Gastrocnemius medialis (tissue), 4 donors: ENCODE results near the gene SMAD1.

Source experiments
- POLR2A ChIP-seq, 2 donors: fragments of 450-650 bp; IDR thresholded peaks; one replicate each; pipeline ENCODE4 v1.6.1; 2017; ENCODE audit warnings: antibody characterized with exemption in 2 of 2, mild to moderate bottlenecking in 2 of 2, moderate library complexity in 2 of 2
- TF ChIP-seq, protein P1 (sequence below), 5 experiments: fragments of 450-650 bp in 3 of 5; fragments of 200-600 bp in 2 of 5; sonication (generic) in 2 of 5; IDR thresholded peaks in 4 of 5; conservative IDR thresholded peaks in 1 of 5; 1 replicate in 4 of 5; 2 replicates in 1 of 5; pipeline ENCODE4 v1.5.1; 2016 to 2019; ENCODE audit warnings: antibody characterized with exemption in 5 of 5, mild to moderate bottlenecking in 3 of 5, moderate library complexity in 3 of 5

DNA sequence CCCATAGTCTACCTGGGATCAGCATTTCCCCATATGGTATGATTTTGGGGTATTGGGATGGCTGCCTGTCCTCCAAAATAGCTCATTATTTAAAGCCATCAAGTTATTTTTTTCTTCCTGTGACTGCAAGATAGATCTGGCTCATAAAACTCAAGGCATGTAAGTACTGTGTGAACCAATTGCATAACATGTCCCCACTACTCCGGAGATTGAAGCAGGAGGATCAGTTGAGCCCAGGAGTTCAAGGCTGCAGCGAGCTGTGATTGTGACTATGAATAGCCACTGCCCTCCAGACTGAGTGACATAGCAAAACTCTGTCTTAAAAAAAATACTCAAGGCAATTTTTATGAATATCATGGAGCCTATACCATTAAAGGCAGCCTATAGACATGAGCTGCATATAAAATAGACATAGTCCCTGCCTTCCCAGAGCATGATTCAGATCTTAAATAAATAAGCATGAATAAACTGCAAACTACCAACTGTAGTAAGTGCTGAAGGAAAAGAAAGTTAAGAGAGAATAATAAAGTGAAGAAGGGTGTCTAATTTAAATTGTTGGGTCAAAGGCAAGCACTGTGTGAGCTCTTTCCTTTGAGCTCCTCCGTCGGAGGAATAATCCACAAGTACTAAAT lies 120.6 kb downstream of the SMAD1 start:
- TF ChIP-seq, protein P1, sequence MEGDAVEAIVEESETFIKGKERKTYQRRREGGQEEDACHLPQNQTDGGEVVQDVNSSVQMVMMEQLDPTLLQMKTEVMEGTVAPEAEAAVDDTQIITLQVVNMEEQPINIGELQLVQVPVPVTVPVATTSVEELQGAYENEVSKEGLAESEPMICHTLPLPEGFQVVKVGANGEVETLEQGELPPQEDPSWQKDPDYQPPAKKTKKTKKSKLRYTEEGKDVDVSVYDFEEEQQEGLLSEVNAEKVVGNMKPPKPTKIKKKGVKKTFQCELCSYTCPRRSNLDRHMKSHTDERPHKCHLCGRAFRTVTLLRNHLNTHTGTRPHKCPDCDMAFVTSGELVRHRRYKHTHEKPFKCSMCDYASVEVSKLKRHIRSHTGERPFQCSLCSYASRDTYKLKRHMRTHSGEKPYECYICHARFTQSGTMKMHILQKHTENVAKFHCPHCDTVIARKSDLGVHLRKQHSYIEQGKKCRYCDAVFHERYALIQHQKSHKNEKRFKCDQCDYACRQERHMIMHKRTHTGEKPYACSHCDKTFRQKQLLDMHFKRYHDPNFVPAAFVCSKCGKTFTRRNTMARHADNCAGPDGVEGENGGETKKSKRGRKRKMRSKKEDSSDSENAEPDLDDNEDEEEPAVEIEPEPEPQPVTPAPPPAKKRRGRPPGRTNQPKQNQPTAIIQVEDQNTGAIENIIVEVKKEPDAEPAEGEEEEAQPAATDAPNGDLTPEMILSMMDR (IDR thresholded peaks at IDR 0.05 in 4 of 5, conservative IDR thresholded peaks at IDR 0.05 in 1 of 5), result no peak
- TF ChIP-seq POLR2A (IDR thresholded peaks at IDR 0.05), result no peak
